VCaP (cell line): ENCODE results near the gene FAM131B.

Experiments used
- H3K27ac ChIP-seq: fragments of 450-650 bp; 2 replicates; pipeline ENCODE4 v1.5.1; 2017
- TF ChIP-seq, protein P1 (sequence below): fragments of 450-650 bp; conservative IDR thresholded peaks from 2 replicates; pipeline ENCODE4 v1.5.1; 2017; ENCODE audit warnings: mild to moderate bottlenecking, moderate library complexity

FAM131B gene

GRCh38 chr7:143367972-143368371 lies 5.5 kb upstream of the FAM131B start:
- peak overlapping the region; percentile 53; the same call in 1 of the 2 replicates for H3K27ac ChIP-seq
- TF ChIP-seq, protein P1, sequence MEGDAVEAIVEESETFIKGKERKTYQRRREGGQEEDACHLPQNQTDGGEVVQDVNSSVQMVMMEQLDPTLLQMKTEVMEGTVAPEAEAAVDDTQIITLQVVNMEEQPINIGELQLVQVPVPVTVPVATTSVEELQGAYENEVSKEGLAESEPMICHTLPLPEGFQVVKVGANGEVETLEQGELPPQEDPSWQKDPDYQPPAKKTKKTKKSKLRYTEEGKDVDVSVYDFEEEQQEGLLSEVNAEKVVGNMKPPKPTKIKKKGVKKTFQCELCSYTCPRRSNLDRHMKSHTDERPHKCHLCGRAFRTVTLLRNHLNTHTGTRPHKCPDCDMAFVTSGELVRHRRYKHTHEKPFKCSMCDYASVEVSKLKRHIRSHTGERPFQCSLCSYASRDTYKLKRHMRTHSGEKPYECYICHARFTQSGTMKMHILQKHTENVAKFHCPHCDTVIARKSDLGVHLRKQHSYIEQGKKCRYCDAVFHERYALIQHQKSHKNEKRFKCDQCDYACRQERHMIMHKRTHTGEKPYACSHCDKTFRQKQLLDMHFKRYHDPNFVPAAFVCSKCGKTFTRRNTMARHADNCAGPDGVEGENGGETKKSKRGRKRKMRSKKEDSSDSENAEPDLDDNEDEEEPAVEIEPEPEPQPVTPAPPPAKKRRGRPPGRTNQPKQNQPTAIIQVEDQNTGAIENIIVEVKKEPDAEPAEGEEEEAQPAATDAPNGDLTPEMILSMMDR = no peak

DNA sequence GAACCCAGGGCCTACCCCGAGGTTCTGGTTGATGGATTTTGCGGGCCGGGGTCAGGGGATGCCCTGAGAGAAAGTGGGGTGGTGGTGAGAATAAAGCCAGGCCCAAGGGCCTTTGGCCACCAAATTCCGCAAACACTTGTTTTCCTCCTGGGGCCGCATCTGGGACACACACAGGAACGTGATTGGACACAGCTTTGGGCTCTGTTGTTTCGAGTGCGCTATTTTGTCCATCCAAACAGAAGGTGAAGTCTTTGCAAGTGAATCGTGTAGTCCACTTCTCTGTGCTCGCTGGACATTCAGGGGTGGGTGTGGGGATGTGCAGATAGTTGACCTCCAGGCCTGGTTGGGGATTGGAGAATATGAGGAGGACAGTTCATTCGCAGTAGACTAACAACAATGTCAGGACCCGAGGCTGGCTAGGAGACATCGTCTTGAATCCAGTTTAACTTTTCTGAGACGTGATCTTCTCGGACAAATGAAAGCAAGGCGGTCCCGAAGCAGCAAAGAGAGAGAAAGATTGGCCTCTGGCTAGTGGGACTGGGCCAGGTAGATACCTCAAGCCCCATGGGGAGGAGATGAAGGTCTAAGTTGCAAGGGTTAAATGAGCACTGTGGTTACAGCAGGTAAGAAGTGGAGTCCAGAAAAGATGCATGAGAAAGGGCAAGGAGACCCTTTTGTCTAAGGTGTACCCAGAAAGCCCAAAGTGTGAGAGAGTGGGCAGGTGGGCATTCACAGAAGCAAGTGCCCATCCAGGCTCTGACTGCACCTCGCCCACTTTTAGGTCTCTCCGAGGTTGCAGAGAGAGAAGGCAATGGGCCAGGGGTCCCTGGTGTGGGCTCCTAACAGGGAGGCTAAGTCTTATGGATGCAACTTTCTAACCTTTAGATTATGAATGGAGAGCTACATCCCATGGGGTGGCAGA lies 764 bp upstream of the FAM131B start:
- TF ChIP-seq, protein P1 = no peak
- H3K27ac ChIP-seq = peak overlapping the region; percentile 58; the same call in 1 of the 2 replicates

- TF ChIP-seq, protein P1 = no peak
- H3K27ac ChIP-seq = peak overlapping the region; percentile 58; the same call in 1 of the 2 replicates
Measured at GRCh38 chr7:143361552-143362130, 872 bp downstream of the FAM131B start.

DNA sequence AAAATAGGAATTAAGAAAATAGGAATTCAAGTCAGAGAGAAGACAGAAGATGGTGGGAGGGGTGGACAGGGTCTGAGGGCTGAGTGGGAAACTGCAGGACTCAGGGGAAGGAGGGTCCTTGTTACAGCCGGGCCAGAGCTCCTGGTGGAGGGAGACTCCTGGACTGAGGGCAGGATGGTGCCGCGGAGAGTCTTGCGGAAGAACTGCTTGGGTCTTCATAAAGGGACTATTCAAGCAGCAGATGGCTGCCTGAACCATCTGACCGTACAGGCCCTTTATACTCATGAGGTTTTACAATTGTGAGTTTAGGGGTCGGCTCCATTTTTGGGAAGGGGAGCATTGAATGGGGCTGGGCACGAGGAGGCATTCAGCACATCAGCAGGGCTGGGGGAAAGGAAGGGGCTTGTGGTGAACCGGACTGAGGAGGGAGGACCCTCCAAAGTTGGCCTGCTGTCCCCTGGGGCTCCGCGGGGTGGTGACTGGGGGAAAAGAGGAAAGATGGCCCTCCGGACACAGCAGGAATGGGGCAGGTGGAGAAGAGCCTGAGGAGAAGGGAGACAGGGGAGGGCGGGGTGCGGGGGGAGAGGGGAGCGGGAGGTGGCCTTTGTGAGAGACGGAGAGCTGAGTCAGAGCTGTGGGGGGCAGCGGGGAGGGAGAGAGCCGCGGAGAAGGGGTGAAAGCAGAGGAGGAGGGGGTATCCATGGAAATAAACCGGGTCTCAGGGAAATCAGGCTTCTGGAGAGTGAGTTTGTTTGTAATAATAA lies 1.5 kb downstream of the FAM131B start:
- TF ChIP-seq, protein P1 = no peak

GRCh38 chr7:143359771-143360353 lies 2.7 kb downstream of the FAM131B start:
- no peak overlapping the region for H3K27ac ChIP-seq
- TF ChIP-seq, protein P1 = no peak

More for the DNA sequence above, 1.5 kb downstream of the FAM131B start:
- H3K27ac ChIP-seq = no peak overlapping the region

GRCh38 chr7:143358626-143359025 lies 3.9 kb downstream of the FAM131B start:
- no peak overlapping the region for H3K27ac ChIP-seq
- TF ChIP-seq, protein P1 = no peak
